ENCODE measurements around the gene ARHGEF38.
"Not testable (repeated sequence)": the region's sequence is repeated elsewhere in the genome, so short reads cannot be mapped to it uniquely, and the experiment has no call there.

DNA sequence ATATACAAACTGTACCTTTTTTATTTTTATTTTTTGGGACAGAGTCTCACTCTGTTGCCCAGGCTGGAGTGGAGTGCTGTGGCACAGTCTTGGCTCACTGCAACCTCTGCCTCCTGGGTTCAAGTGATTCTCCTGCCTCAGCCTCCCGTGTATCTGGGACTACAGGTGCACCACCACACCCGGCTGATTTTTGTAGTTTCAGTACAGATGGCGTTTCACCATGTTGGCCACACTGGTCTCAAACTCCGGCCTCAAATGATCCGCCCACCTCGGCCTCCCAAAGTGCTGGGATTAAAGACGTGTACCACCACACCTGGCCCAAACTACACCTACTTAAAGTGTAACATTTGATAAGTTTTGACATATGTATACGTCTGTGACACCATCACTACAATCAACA lies 143.4 kb downstream of the ARHGEF38 start:
- TF ChIP-seq, protein P1, sequence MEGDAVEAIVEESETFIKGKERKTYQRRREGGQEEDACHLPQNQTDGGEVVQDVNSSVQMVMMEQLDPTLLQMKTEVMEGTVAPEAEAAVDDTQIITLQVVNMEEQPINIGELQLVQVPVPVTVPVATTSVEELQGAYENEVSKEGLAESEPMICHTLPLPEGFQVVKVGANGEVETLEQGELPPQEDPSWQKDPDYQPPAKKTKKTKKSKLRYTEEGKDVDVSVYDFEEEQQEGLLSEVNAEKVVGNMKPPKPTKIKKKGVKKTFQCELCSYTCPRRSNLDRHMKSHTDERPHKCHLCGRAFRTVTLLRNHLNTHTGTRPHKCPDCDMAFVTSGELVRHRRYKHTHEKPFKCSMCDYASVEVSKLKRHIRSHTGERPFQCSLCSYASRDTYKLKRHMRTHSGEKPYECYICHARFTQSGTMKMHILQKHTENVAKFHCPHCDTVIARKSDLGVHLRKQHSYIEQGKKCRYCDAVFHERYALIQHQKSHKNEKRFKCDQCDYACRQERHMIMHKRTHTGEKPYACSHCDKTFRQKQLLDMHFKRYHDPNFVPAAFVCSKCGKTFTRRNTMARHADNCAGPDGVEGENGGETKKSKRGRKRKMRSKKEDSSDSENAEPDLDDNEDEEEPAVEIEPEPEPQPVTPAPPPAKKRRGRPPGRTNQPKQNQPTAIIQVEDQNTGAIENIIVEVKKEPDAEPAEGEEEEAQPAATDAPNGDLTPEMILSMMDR (conservative IDR thresholded peaks at IDR 0.05), result not testable (repeated sequence)
- TF ChIP-seq ZFX (IDR thresholded peaks at IDR 0.05), result not testable (repeated sequence)

All from C4-2B (cell line).